AG04449 (cell line): ENCODE measurements around the gene ZSCAN9.

Source experiments
- CTCF ChIA-PET: fragments of 350-600 bp; formaldehyde crosslinking; extraction: SDS; loops from one replicate; lab custom pipeline; 2021; ENCODE audit warnings: antibody characterized with exemption; lab: Yijun Ruan, JAX
- POLR2A ChIA-PET: fragments of 400-600, 350-600 bp; formaldehyde crosslinking; extraction: SDS; loops from one replicate; lab custom pipeline; 2020; ENCODE audit warnings: antibody characterized with exemption, inconsistent platforms; lab: Yijun Ruan, JAX
- DNase-seq: peaks from one replicate; pipeline ENCODE4 v3.0.0-alpha.2; 2010; ENCODE audit warnings: low read depth, low spot score
- H3K4me3 ChIP-seq: 2 replicates; pipeline ENCODE4 v1.5.1; 2011; ENCODE audit warnings: low read depth, mild to moderate bottlenecking, control low read depth, low read length
- TF ChIP-seq, protein P1 (sequence below): IDR thresholded peaks from one replicate; pipeline ENCODE4 v1.5.1; 2011; ENCODE audit warnings: mild to moderate bottlenecking, moderate library complexity, low read length, control low read depth, inconsistent platforms; ENCODE audit not compliant: insufficient read depth; ENCODE audit errors: missing control alignments

ZSCAN9 gene

DNA sequence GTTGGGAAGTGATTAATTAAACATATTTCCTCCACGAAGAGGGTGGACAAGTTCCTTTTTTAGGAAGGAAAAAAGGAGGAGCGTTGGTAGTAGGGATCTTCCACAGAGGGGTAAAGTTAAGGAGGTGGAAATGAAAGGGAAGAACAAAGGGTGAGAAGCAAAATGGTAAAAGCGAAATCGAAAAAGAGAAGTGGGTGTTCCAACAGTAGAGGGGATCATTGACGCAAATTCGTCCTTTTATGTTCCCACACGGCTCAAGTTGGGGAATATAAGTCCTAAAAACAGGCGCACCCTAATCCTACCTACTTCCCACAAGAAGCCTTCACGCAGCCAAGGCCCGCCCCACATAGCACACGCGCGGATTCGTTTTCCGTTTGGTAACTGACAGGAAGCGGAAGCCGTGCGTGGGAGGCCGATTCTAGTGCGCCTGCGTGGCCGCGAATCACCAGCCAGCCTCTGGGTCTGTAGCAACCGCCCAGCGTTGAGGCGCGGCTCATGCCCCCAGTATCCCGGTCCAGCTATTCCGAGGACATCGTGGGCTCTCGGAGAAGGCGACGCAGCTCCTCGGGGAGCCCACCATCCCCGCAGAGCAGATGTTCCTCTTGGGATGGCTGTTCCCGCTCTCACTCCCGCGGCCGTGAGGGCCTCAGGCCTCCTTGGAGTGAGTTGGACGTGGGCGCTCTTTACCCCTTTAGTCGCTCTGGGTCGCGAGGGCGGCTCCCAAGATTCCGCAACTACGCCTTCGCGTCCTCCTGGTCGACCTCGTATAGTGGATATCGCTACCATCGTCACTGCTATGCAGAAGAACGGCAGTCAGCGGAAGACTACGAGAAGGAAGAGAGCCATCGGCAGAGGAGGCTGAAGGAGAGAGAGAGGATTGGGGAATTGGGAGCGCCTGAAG, 34.1 kb downstream of the ZSCAN9 start, which contains the start of gene NKAPL:
TSS of gene NKAPL (plus strand) at position 421 of the 901 bp plus-strand sequence. CDS start at position 496, 75 bp downstream.
- ChIA-PET POLR2A (no interaction called here), CTCF (no interaction called here)
- H3K4me3 ChIP-seq, result peak within 1 kb of the TSS; percentile 48
- TF ChIP-seq, protein P1, sequence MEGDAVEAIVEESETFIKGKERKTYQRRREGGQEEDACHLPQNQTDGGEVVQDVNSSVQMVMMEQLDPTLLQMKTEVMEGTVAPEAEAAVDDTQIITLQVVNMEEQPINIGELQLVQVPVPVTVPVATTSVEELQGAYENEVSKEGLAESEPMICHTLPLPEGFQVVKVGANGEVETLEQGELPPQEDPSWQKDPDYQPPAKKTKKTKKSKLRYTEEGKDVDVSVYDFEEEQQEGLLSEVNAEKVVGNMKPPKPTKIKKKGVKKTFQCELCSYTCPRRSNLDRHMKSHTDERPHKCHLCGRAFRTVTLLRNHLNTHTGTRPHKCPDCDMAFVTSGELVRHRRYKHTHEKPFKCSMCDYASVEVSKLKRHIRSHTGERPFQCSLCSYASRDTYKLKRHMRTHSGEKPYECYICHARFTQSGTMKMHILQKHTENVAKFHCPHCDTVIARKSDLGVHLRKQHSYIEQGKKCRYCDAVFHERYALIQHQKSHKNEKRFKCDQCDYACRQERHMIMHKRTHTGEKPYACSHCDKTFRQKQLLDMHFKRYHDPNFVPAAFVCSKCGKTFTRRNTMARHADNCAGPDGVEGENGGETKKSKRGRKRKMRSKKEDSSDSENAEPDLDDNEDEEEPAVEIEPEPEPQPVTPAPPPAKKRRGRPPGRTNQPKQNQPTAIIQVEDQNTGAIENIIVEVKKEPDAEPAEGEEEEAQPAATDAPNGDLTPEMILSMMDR, result no peak
- no peak for DNase-seq

DNA sequence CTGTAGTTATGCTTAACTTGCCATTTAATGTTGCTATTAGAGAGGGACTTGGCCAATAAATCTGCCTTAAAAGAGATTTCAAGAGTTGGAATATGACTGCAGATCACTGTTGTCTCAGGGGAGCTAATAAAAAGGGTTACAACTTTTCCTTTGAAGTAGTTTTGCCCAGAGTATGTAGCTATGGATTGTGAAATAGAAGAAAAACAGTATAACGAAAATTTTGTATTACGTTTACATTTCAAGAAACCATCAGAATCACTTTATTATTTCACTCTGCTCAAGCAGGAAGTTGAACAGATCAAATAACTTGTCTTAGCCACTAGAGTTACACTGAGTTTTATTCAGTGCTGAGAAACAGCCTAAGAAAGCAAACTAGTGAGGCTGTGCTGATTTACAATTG, 38.8 kb downstream of the ZSCAN9 start:
- POLR2A ChIA-PET, result no interaction called here
- no peak overlapping the region for H3K4me3 ChIP-seq
- TF ChIP-seq, protein P1, result no peak
- DNase-seq, result no peak
- CTCF ChIA-PET, result interaction anchor here (1.3 kb wide), 1 partner anchor 16 kb away, joined by 3 read pairs; no protein-coding TSS in a partner anchor

DNA sequence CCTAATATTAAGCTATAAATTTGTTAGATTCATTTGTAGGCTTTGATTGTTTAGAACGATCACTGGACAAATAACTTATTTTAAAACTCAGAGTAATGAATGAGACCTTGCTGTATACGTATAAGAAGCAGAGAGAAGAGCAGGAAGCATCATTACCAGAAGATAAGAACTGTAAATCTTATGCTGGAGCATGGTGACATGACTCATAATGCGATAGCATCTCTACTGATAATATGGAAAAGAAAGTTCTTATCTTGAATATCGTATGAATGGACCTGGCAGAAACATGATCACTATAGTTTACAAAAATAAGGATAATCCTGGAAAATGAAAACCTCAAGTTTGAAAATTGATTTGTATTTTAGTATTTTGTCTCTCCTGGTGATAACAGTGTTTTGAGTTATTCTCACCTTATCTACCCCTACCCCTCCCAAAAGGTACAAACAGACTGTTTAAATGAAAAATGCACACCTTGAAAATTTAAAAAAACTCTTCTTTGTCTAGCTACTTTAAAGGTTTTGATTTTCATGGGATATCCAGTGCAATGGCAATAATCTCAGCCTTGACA, 39.8 kb downstream of the ZSCAN9 start:
- CTCF ChIA-PET, result interaction anchor here (1.1 to 1.3 kb wide), 2 partner anchors 17 to 91 kb away, joined by 3 read pairs; no protein-coding TSS in a partner anchor
- no peak for DNase-seq
- no peak overlapping the region for H3K4me3 ChIP-seq
- POLR2A ChIA-PET, result no interaction called here
- TF ChIP-seq, protein P1, result no peak

DNA sequence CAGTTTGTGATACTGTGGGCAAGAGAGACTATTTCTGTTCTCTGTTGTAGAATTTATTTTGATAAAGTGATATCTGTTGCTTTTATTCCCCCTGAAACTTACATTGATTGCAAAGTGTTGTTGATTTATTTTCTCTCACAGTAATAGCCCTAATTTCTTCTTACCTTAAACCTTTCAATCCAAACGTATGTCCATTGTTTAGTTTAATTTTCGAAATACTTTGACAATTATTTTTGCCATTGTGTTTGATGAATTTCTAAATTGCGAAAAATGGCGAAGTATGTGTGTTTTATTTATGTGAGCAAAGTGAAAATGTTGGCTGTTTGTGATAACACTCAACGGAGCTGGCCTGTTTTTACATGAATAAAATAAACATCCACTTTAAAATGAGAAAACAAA, 41.5 kb downstream of the ZSCAN9 start:
- TF ChIP-seq, protein P1, result no peak
- ChIA-PET CTCF (interaction anchor here (0.6 to 2.0 kb wide), 6 partner anchors 14 to 1142 kb away, joined by 3 to 11 read pairs (median 4); no protein-coding TSS in a partner anchor), POLR2A (interaction anchor here (0.7 to 2.1 kb wide), 7 partner anchors 13 to 125 kb away, joined by 3 to 17 read pairs (median 4); partner anchors contain the start of genes PGBD1, ZKSCAN4, ZKSCAN8 and ZSCAN31)
- no peak for DNase-seq
- H3K4me3 ChIP-seq, result peak overlapping the region; percentile 73

DNA sequence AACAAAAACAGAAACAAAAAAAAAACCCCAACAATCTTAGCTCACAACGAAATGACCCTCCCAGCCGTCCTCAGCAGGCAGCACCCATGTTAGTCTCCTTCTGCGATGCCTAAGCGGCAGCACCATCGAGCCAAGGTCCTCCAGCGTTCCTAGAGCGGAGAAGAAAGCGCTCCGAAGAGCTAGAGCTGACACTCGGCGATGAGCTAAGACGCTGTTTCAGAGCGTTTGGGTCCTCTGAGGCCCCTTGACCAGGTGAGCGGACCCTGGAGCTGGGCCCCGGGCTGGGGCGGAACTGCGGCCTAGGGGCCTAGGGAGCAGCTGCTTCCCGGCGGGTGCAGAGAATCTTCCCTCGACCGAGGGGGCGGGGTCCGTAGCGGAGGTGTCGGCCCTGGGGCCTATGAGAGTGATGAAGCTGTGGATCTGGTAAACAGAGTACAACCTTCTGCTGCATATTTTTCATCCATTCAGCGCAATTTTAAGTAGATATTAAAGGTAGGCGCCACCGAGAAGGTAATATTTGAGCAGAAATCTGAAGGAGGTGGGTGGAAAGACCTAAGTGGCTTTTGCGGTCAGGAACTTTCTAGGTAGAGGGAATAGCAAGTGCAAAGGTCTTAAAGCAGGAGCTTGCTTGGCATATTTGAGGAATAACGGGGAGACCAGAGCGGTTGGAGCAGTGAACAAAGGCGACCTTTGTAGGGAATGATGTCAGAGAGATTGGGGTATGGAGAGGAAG, 42.1 kb downstream of the ZSCAN9 start, which contains the start of gene ZSCAN26:
TSS of gene ZSCAN26 (plus strand) at position 182 of the 733 bp plus-strand sequence. CDS start 4,777 bp downstream, outside the sequence.
- peak; percentile 46 for DNase-seq
- H3K4me3 ChIP-seq, result peak within 1 kb of the TSS; percentile 73
- POLR2A ChIA-PET, result interaction anchor here (0.5 to 2.1 kb wide), 9 partner anchors 12 to 457 kb away, joined by 3 to 17 read pairs (median 3); partner anchors contain the start of genes PGBD1, ZKSCAN4, ZKSCAN8 and ZSCAN31
- TF ChIP-seq, protein P1, result no peak
- CTCF ChIA-PET, result interaction anchor here (0.7 to 2.0 kb wide), 6 partner anchors 11 to 114 kb away, joined by 3 to 11 read pairs (median 4); no protein-coding TSS in a partner anchor
